Measurements from ENCODE around the gene DOCK3.
"Not testable (repeated sequence)": the region's sequence is repeated elsewhere in the genome, so short reads cannot be mapped to it uniquely, and the experiment has no call there.

The DOCK3 gene

DNA sequence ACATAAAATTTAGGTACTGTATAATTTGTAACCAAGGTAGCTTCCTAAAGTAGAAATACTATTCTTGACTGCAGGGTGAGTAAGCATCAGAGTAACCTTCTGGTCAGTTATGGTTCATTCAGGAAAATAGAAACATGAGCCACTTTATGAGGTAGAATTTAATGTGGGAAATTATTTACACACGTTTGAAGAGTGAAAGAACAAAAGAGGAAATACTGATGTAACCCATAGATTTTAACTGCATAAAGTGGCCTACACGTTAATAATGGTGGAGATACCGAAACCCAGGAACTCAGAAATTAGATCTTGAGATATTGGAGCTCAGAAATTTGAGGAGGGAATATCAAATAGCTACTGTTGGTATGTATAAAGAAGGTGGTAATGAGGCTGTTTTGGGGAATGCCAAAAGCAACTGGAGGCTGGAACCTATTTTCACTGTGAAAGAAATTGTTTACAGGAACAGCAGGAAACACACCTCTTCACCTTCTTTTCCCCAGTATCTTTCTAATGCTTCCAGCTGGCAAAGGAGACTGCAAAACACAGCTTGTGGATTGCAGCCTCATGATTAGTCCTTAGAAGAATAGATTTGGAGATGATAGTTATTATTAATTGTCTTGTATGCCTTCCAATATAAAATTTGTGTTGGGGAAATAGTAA lies 216.1 kb downstream of the DOCK3 start:
- no peak for DNase-seq (ENCODE audit: low spot score)

DNA sequence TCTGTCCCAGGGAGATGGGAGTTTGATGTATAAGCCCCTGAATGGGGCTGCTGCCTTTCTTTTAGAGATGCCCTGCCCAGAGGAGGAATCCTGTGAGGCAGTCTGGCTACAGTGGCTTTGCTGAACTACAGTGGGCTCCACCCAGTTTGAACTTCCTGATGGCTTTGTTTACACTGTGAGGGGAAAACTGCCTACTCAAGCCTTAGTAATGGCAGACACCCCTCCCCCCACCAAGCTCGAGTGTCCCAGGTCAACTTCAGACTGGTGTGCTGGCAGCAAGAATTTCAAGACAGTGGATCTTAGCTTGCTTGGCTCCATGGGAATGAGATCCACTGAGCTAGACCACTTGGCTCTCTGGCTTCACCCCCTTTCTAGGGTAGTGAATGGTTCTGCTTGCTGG lies 226.4 kb downstream of the DOCK3 start:
- DNase-seq (ENCODE audit: low spot score) = not testable (repeated sequence)

DNA sequence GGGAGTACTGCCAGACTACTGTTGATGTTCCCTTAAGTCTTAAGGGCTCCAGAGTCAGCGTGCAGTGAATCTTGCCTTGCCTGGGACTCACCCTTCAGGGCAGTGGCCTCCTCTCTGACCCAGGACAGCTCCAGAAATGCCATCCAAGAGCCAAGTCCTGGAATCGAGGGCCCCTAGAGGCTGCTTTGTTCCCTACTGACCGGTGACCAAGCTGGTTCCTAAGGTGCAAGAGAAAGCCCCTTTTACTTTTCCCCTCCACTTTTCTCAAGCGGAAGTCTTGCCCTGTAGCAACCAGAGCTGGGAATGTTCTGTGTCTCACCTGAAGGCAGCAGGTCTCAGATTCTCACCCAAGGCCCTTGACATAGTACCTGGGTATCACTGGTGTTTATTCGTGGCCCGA lies 238.0 kb downstream of the DOCK3 start:
- DNase-seq (ENCODE audit: low spot score) = no peak

DNA sequence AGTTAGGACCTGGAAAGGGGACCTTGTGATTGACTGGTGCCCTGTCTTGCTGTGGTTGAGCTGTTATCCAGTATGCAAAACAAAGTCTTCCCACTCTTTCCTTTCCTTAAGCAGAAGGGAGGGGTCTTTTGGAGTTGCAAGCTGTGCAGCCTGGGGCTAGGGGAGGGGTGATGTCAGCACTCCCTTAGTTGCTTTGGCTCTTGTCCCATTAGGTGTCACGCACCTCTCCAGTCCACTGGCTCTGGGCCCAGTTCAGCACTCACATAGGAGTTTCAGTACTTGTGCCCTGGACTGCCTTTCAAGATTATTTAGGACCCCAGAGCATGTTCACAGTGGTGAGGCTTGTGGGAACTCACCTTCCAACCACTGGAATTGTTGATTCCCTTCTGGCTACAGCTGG lies 238.5 kb downstream of the DOCK3 start:
- no peak for DNase-seq (ENCODE audit: low spot score)

DNA sequence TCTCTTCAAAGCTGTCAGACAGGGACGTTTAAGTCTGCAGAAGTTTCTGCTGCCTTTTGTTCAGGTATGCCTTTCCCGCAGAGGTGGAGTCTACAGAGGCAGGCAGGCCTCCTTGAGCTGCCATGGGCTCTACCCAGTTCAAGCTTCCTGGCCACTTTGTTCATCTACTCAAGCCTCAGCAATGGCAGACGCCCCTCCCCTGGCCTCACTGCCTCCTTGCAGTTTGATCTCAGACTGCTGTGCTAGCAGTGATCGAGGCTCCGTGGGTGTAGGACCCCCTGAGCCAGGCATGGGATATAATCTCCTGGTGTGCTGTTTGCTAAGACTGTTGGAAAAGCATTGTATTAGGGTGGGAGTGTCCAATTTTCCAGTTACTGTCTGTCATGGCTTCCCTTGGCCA lies 247.3 kb downstream of the DOCK3 start:
- DNase-seq (ENCODE audit: low spot score) = not testable (repeated sequence)

DNA sequence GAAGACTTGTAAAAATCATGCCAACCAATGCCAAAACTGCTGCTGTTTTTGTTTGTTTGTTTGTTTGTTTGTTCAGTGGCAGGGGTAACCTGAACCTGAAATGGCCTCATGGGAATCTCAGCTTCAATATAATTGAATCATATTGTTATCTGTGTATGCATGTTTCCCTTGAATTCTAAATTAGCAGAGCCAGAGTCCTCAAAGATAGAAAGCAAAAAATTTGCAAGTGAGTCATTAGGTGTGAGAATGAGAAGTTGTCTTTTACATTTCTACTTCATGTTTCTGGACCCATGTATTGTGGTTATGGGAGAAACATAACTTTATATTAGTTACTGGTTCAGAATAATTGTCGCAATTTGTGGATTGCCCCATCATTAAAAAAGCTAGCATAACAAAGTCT lies 249.2 kb downstream of the DOCK3 start:
- DNase-seq (ENCODE audit: low spot score) = no peak

DNA sequence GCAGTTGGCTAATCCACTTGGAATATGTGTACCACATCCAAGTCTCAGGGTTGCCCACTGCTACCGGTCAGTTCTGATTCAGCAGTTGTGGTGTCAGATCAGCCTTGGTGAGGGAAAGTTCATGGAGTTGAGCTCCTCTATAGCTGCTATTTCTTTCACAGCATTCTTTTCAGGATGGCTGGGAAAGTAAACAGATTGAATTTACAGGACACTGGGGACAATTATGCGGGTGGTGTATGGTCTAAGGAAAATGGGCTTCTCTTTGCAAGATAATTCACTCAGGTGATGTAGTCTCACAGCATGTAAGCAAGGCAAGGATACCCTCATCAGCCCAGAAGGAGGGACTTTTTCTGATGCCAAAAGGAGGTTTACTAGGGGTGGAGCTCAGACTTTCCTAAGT lies 249.9 kb downstream of the DOCK3 start:
- no peak for DNase-seq (ENCODE audit: low spot score)

DNA sequence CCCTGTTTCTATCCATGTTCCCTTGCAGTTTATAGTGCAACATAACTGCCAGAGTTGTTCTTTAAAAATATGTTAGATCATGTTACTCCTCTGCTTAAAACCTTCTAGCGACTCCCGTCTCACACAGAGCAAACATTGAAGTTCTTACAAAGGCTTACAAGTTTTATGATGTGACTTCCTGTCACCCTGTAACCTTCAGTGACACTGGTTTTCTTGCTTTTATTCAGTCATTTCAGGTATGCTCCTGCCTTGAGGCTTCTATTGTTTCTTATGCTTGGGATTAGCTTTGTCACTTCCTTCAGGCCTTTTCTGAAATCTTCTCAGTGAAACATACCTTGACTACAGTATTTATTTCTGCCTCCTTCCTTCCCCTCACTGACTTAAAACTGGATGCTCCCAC lies 252.1 kb downstream of the DOCK3 start:
- no peak for DNase-seq (ENCODE audit: low spot score)

DNA sequence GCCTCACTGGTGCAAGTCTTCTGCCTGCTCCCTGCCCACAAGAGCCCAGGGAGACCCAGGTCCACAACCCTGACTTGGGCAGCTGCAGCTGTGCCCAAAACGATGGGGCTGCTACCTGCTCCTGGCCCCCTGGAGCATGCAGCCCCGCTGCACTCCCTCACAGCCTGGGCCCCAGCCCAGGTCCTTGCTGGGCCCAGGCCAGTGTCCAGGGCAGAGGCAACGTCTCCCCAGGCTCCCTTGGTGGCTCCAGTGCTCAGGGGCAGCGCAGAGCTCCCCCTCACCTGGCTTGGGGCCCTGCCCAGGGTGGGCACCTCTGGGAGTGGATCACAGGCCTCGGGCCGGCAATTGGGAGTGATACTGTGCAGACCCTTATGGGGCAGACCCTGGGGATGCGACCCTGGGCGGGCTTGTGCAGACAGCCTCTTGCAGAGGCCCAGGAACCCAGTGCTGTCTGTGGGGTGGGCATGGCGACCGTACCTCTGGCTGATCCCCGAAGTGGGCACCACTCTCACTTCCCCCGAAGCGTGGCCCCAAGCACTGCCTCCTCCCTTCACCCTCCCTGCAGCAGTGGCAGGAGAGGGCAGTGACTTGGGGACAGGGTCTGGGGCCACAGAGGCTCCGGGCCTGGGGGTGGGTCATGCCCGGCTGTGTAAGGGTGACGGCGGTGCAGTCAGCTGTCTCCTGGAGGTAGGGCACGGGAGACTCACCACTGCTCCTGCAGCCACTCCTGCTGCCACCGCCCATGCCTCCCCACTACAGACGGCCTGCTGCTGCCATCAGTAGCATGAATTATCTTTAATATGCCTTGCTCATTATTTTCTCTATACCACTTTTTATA lies 255.9 kb downstream of the DOCK3 start:
- no peak for DNase-seq (ENCODE audit: low spot score)

DNA sequence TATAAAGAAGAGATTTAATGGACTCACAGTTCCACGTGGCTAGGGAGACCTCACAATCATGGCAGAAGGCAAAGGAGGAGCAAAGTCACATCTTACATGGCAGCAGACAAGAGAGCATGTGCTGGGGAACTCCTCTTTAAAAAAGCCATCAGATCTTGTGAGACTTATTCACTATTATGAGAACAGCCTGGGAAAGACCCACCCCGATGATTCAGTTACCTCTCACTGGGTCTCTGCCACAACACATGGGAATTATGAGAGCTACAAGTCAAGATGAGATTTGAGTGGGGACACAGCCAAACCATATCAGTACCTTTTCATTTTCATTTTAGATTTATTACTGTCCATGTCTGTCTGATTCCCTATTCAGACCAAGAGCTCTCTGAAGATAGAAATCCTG lies 258.2 kb downstream of the DOCK3 start:
- DNase-seq (ENCODE audit: low spot score) = not testable (repeated sequence)

DNA sequence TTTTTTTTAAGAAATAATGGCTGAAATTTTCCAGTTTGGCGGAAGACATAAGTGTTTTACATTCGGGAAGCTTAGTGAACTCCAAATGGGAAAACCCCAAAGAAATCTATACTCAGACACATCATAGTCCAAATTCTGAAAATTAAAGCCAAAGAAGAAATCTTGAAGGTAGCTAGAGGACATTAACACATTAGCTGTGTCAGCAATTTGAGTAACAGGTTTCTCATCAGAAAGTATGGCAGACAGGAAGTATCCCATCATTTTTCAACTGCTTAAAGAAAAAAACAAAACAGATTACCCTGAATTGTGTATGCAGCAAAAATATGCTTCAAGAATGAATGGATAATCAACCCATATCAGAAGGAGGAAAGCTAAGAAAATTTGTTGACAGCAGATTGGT lies 261.7 kb downstream of the DOCK3 start:
- no peak for DNase-seq (ENCODE audit: low spot score)

DNA sequence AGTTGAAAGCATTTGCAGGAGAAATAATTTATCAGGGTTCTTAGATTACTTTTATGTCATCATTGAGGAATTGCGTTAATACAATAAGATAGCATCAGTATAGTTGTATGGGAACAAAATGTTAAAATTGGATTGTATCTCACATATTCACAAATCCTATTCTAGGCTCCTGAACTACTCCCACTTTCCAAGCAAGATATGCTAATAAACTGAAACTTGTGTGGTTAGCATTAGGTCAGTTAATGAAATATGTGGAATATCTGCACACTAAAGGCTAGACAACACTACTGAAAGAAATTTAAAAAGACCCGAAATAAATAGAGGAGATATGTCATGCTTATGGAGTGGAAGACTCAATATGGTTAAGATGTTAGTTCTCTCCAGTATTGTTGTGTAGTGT lies 272.7 kb downstream of the DOCK3 start:
- DNase-seq (ENCODE audit: low spot score) = no peak

DNA sequence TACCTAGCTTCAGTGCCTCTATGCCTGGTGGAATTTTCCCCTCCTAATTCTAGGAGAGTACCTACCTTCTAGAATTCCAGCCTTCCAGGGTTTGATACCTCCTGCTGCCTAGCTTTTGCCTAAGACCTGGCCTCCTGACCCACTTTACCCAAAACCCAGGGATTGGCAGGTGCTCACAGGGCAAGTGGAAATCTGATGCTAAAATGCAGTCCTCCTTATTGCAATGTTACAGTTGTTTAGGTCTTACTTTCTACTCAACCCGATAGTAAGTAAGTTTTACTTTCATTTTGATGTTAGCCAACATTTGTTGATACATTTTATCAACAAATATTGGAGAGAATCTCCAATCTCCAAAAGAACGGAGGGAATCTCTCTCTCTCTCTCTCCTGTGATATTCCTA lies 275.9 kb downstream of the DOCK3 start:
- DNase-seq (ENCODE audit: low spot score) = no peak

DNA sequence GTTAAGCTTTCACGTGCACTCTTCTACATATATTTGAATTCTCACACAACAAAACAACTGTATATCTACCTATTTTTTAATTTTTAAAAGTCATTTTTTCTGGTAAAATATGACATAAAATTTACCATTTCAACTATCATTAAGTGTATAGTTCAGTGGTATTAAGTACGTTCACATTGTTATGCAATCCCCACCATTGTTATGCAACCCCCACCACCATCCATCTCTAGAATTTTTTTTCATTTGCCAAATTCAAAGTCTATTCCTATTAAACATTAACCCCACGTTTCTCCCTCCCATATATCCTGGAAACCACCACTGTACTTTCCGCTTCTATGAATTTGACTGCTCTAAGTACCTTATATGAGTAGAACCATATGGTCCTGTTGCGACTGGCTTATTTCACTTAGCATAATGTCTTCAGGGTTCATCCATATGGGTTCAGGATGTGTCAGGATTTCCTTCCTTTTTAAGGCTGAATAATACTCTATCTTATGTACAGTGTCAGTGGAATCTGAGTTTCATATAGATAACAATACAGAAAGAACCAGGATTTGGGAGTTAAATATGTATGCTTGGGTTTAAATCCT lies 279.2 kb downstream of the DOCK3 start:
- no peak for DNase-seq (ENCODE audit: low spot score)

DNA sequence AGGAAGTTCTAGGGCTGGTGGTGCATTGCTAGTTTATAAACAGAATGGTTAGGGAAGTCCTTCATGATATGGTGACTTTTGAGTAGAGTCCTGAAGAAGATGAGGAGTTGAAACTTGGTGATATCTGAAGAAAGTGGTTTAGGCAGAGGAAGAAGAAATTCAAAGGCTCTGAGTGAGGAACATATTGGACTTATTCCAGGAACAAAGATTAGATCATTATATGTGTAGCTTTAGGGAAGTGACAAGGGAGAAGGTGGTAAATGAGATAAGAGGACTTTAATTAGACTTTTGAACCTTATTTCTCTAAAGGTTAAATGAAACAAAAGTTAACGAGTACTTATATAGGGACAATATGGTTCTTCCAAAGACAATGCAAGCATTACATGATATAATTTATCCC lies 286.7 kb downstream of the DOCK3 start:
- DNase-seq (ENCODE audit: low spot score) = no peak

DNA sequence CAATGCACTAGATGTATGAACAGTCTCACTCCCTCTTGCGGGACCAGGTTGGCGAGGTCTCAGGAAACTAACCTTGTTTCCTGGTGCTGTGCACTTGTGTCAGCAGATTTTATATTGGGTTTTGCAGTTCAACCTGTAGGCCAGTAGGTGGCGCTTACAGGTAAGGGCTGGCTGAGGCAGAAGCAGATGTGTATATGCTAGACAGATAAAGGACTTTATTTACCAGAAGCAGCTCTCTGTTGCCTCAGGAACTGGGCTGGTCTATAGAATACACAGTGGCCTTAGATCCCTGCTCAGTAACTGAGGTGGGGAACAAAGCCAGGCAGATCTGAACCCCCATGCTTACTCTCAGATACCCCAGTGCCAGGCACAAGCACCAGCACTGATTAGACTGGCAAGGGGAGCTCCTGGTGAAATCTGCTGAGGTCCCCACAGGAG lies 296.8 kb downstream of the DOCK3 start:
- peak; percentile 78 for DNase-seq (ENCODE audit: low spot score)

DNA sequence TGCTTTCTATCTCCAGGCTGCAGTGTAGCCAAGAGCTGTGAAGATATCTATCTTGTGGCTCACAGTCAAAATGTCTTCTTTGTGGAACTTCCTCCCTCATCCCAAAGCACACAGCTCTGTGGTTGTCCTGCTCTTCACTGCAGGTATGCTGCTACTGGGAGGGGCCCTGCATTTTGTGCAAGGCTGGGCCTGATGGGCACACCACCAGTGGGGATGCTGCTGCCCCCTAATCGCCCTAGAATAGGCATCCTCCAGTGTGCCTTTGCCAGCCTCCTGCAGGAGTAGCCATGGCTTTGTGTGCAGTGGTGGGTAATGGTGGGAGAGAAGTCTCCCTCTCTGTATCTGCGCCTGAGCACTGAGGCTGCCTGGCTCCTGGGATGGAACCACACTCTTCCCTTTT lies 297.3 kb downstream of the DOCK3 start:
- no peak for DNase-seq (ENCODE audit: low spot score)

DNA sequence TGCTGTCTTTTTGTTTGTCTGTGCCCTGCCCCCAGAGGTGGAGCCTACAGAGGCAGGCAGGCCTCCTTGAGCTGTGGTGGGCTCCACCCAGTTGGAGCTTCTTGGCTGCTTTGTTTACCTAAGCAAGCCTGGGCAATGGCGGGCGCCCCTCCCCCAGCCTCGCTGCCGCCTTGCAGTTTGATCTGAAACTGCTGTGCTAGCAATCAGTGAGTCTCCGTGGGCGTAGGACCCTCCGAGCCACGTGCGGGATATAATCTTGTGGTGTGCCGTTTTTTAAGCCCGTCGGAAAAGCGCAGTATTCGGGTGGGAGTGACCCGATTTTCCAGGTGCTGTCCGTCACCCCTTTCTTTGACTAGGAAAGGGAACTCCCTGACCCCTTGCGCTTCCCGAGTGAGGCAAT lies 303.9 kb downstream of the DOCK3 start:
- not testable (repeated sequence) for DNase-seq (ENCODE audit: low spot score)

DNA sequence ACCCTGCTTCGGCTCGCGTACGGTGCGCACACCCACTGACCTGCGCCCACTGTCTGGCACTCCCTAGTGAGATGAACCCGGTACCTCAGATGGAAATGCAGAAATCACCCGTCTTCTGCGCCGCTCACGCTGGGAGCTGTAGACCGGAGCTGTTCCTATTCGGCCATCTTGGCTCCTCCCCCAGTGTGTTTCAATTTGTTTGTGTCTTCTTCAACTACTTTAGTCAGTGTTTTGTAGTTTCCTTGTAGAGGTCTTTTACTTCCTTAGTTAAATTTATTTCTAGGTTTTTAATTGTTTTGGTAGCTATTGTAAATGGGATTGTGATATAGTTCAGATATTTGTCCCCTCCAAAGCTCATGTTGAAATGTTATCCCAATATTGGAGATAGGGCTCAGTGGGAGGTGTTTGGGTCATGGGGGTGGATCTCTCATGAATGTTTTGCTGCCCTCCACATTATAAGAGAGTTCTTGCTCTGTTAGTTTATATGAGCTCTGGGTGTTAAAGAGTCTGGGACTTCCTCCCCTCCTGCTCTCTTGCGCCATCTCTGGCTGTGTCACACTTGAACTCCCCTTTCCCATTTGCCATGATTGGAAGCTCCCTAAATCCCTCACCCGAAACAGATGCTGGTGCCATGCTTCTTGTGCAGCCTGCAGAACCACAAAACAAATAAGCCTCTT lies 304.4 kb downstream of the DOCK3 start:
- no peak for DNase-seq (ENCODE audit: low spot score)

DNA sequence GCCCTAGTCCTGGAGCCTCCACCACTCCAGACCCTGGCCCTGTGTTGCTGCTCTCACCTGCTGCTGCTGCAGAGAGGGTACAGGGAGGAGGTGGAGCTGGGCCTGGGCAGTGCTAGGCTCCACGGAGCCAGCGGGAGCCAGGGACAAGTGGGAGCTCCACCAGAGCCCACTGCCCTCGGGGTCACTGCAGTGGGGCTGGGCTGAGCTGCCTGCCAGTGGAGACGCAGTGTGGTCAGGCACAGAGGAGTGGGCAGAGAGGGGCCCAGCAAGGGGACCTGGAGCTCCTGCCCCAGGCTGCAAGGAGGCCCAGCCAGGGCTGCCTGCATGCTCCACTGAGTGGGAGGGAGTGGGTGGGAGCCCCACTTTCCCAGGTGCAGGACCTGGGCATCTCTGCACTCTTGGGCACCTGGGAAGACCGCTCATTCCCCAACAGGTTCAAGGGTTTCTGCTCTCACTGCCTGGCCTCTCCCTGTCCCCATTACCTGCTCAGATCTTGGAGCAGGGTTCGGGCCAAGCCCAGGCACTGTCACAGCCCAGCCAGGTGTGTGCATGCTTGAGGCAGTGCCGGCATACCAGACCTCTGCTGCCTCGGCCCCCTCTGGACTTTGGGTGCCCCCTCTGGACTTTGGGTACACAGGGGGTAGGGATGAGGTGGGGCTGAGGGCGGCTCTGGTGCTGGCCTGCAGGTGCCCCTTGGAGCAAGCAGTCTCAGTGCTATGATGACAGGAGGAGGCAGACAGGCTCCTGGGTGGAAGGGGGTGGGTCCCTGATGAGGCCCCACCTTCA lies 308.0 kb downstream of the DOCK3 start:
- DNase-seq (ENCODE audit: low spot score) = no peak

DNA sequence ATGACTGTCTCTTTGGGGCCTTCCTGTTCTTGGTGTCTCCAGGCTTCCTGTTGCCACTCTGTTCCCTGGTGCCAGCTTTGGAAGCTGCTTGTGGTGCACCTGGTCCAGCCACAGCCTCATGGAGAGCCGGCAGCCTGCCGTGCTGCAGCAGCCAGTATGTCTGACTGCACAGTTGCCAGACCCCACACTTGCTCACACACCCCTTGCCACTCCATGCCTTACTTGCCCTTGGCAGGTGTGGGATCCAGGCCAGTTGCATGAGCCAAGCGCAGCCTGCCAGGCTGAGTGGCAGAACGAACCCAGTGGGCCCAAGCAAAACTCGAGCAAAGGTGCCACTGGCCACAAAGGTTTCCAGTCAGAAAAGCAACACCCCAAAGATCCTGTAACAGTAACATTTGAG lies 309.2 kb downstream of the DOCK3 start:
- no peak for DNase-seq (ENCODE audit: low spot score)

DNA sequence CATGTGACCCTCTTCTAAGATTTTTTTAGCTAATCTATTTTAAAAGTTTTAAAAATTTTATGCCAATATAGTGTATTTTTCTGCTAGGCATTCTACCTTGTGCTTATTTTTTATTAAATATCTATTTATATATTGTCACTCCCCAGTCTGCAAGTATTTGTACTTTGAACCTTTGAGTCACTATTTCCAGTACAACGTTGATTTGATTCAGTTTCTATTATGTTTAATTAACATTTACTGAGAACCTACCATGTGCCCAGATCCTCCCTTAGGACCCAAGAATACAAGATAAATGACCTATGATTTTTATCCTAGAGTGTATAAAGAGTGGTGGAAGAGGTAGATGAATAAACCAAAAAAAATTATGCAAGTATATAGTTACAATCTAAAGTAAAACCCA lies 311.2 kb downstream of the DOCK3 start:
- DNase-seq (ENCODE audit: low spot score) = no peak

Measured in CD4-positive, alpha-beta T cell treated with Interleukin-15 for 4 hours (primary cell).